NCI-H526 treated with DMSO at 0.1 percent for 48 hours (cell line): ENCODE data around the gene AGXT.
"Not testable (repeated sequence)": the region's sequence is repeated elsewhere in the genome, so short reads cannot be mapped to it uniquely, and the experiment has no call there.

Experiments used
- DNase-seq: peaks from one replicate; lab custom pipeline; 2025; lab: John Stamatoyannopoulos, UW

The AGXT gene

GRCh38 chr2:240840435-240841060 is 28.1 kb upstream of the AGXT start:
- peak; percentile 35 for DNase-seq

- not testable (repeated sequence) for DNase-seq
These were observed 22.3 kb upstream of the AGXT start for GRCh38 chr2:240846309-240846708.

- DNase-seq = no peak
These were observed 21.6 kb upstream of the AGXT start for GRCh38 chr2:240846873-240847595.

GRCh38 chr2:240847817-240848216 is 20.8 kb upstream of the AGXT start:
- DNase-seq = no peak

- no peak for DNase-seq
These were observed 19.5 kb upstream of the AGXT start for GRCh38 chr2:240848900-240849680.

GRCh38 chr2:240850026-240850425 is 18.6 kb upstream of the AGXT start:
- DNase-seq = no peak

- no peak for DNase-seq
These were observed 17.9 kb upstream of the AGXT start for GRCh38 chr2:240850756-240851077.

- DNase-seq = peak; percentile 44
These were observed 17.3 kb upstream of the AGXT start for GRCh38 chr2:240851078-240851991.

- no peak for DNase-seq
These were observed 15.8 kb upstream of the AGXT start for GRCh38 chr2:240852671-240853314.

- DNase-seq = no peak
These were observed 13.0 kb upstream of the AGXT start for GRCh38 chr2:240855670-240856069.

- no peak for DNase-seq
These were observed 12.3 kb upstream of the AGXT start for GRCh38 chr2:240856151-240856980.

GRCh38 chr2:240857039-240858008 is 11.3 kb upstream of the AGXT start:
- DNase-seq = no peak

- no peak for DNase-seq
These were observed 10.3 kb upstream of the AGXT start for GRCh38 chr2:240858321-240858720.

GRCh38 chr2:240858871-240859270 is 9.8 kb upstream of the AGXT start:
- DNase-seq = no peak

- no peak for DNase-seq
These were observed 7.1 kb upstream of the AGXT start for GRCh38 chr2:240861547-240861946.

GRCh38 chr2:240864475-240864874 is 4.1 kb upstream of the AGXT start:
- DNase-seq = no peak

- DNase-seq = no peak
These were observed 3.2 kb upstream of the AGXT start for GRCh38 chr2:240865391-240865790.

GRCh38 chr2:240869109-240869955 is 708 bp downstream of the AGXT start:
- no peak for DNase-seq
